Measurements from ENCODE around the gene ELAVL1.
A peak's percentile ranks its signal among the peaks of the same experiment; 100 is the strongest.
"Not testable (repeated sequence)": the region's sequence is repeated elsewhere in the genome, so short reads cannot be mapped to it uniquely, and the experiment has no call there.

Gene ELAVL1

DNA sequence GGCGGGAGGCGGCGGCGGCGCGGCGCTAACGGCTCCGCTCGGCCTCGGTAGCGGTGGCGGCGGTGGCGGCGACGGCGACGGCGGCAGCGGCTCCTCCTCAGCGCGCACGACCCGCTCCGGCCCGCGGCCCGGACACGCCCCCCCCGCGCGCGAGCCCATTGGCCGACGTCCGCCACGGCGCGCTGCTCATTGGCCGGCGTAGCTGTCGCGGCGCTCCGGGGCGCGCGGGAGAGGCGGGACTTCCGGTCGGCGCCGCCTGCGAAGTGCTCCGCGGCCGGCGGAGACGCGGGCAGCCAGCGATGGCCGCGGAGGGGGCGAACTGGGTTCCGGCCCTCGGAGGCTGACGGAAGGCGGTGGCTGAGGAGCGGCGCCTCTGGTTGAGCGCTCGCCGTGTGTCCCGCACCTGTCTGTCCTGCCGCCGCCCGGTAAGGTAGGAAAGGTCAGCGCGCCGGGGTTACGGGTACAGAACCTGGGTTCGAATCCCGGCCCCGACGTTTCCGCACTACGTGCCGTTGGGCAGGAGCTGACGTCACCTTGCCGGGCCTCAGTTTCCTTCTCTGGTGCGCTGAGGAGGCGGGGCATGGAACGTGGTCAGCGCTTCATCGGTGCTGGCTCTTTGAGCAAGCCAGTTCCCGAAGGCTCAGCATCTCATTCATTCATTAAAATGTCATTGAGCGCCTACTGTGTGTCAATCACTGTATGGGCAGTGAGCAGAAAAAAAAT lies at the start of gene ELAVL1:
TSS of gene ELAVL1 (minus strand) at position 108 of the 723 bp plus-strand sequence. CDS start 13,826 bp downstream, outside the sequence.
- peak; percentile 87 for DNase-seq (ENCODE audit: low read depth)

DNA sequence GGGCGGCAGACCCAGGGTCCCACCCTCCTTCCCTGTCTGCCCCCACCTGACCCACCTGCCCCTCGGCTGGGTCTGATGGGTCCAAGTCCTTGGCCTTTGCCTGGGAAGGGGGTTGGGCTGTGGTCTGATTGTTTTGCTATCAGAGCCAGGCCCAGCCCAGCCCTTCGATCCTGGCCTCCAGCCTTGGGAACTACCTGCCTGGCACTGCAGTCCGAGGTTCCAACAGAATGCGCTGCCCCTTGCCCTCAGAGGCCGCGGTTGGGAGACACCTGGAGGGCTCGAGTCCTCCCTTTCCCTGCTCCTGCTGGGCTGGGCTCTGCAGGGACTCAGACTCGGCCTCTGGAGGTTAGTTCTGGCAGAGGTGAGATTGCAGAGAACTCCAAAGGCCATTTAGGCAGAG lies 48.7 kb upstream of the ELAVL1 start:
- DNase-seq (ENCODE audit: low read depth), result no peak

GRCh38 chr19:8052464-8052859 lies 47.0 kb upstream of the ELAVL1 start, which contains the start of gene CCL25:
CCL25 (plus strand) TSS chr19:8052760; CDS start chr19:8053050, 290 bp downstream.
- DNase-seq (ENCODE audit: low read depth), result no peak

GRCh38 chr19:8050274-8051096 lies 45.0 kb upstream of the ELAVL1 start:
- peak; percentile 77 for DNase-seq (ENCODE audit: low read depth)

- no peak for DNase-seq (ENCODE audit: low read depth)
Measured at GRCh38 chr19:8046569-8047165, 41.2 kb upstream of the ELAVL1 start.

DNA sequence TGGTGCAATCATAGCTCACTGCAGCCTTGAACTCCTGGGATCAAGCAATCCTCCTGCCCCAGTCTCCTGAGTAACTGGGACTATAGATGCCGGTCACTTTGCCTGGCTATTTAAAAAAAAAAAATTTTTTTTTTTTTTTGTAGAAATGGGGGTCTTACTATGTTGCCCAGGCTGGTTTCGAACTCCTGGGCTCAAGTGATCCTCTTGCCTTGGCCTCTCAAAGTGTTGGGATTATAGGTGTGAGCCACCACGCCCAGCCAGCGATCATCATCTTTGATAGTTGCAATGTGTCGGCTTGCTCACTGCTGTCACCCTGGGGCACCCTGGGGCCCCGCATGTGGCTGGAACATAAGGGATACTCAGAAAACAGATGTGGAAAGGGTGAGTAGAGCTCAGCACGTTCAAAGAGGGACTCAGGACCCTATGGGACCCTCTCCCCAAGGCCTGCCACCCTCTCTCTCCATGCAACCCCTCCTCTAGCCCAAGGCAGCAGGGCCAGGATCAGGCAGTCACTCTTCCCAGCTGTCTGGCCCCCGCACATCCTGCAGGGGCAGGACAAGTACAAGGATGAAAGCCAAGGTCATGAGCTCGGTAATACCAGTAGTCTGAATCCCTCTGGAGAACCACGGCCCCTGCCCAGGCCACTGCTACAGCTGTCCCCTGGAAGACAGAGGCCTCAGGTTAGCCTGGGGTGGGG lies 40.6 kb upstream of the ELAVL1 start:
- DNase-seq (ENCODE audit: low read depth), result no peak

GRCh38 chr19:8044018-8044417 lies 38.6 kb upstream of the ELAVL1 start:
- no peak for DNase-seq (ENCODE audit: low read depth)

- no peak for DNase-seq (ENCODE audit: low read depth)
Measured at GRCh38 chr19:8042900-8043299, 37.5 kb upstream of the ELAVL1 start.

- no peak for DNase-seq (ENCODE audit: low read depth)
Measured at GRCh38 chr19:8041531-8041931, 36.1 kb upstream of the ELAVL1 start.

GRCh38 chr19:8039231-8039630 lies 33.8 kb upstream of the ELAVL1 start:
- DNase-seq (ENCODE audit: low read depth), result no peak

DNA sequence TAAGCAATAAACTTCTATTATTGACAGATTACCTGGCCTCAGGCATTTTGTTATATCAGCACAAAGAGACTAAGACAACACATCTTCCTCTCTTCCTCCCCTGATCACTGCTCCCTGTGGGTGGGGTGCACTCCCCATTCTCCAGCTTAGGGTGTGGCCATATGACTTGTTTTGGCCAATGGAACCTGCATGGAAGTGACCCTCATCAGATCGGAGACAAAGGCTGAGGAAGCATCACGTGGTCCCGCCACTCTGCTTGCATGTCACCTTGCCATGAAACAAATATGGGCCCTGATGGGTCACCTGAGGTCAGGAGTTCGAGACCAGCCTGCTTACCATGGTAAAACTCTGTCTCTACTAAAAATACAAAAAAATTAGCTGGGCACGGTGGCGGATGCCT lies 33.4 kb upstream of the ELAVL1 start:
- DNase-seq (ENCODE audit: low read depth), result no peak

DNA sequence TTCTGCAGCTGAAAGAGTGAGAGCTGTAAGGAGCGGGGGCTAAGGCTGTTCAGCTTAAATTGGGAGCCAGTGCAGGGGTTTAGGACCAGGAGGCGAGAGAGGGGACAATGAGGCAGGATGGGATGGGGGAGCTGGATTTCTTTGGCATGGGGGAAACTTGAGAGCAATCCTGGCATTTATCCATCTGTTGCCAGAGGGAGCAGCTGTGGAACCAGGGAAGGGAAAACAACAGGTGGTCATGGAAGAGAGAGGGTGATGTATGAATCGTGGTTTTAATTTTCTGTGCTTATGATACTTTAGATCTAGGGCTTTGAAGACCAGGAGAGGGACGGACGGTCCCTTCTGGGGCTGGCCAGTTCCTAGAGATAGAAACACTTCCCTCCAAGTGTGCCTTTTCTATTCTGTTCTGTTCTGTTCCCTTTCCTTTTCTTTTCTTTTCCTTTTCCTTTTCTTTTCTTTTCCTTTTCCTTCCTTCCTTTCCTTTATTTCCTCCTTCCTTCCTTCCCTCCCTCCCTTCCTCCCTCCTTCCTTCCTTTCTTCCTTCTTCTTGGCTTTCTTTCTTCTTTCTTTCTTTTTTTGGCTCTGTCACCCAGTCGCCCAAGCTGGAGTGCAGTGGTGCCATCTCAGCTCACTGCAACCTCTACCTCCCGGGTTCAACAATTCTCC lies 31.1 kb upstream of the ELAVL1 start:
- no peak for DNase-seq (ENCODE audit: low read depth)

- DNase-seq (ENCODE audit: low read depth), result no peak
Measured at GRCh38 chr19:8034178-8034525, 28.7 kb upstream of the ELAVL1 start.

- DNase-seq (ENCODE audit: low read depth), result not testable (repeated sequence)
Measured at GRCh38 chr19:8033287-8034177, 28.1 kb upstream of the ELAVL1 start.

DNA sequence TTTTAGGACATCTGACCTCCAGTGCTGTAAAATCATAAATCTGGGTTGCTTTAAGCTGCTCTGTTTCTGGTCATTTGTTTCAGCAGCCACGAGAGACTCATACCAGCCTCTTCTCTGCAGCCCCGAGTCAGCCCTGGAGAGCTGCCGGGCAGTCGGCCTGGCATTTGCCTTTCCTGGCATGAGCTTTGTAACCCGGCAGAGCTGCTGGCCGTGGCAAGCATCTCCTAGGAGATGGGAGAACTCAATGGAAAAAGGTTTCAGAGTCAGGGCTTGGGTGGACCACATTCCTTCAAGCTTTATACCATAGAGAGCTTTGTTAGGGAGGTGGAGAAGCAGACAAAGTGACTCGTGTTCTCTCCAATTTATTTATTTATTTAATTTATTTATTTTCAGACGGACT lies 25.5 kb upstream of the ELAVL1 start:
- DNase-seq (ENCODE audit: low read depth), result no peak

GRCh38 chr19:8028951-8029491 lies 23.6 kb upstream of the ELAVL1 start:
- no peak for DNase-seq (ENCODE audit: low read depth)

DNA sequence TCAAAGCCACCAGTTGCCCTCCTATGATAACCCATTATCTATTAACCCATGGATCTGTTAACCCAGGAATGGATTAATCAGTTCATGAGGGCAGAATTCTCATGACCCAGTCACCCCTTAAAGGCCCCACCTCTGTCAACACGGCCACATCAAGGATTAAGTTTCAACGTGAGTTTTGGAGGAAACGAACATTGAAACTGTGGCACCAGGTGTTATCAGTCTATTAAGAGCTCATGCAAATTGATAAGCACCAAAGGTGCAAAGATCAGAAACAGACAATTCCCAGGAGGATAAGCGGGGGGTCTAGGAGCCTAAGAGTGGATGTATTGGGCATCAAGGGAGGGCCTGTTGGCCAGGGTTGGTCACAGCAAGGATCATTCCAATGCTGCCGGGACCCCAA lies 19.9 kb upstream of the ELAVL1 start:
- no peak for DNase-seq (ENCODE audit: low read depth)

GRCh38 chr19:8024256-8024655 lies 18.8 kb upstream of the ELAVL1 start:
- DNase-seq (ENCODE audit: low read depth), result not testable (repeated sequence)

- DNase-seq (ENCODE audit: low read depth), result no peak
Measured at GRCh38 chr19:8023371-8023770, 17.9 kb upstream of the ELAVL1 start.

DNA sequence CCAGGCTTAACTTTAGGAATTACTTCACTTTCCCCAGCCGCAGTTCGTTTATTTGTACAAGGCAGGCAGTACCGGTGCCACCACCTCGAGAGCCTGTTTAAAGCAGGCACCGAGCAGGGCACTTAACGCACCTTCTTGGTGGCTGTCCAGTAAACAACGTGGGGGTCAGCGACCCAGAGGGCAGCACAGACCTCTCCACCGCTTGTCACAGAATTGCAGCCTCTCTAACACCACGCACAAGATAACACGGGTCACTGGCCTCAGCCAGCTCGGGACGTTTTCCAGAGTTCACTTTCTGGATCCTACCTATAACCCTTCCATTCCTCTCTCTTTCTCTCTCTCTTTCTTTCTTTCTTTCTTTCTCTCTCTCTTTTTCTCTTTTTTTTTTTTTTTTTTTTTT lies 16.8 kb upstream of the ELAVL1 start:
- DNase-seq (ENCODE audit: low read depth), result no peak
